ENCODE data around the gene BNC2.
A peak's percentile ranks its signal among the peaks of the same experiment; 100 is the strongest.

BNC2 gene

GRCh38 chr9:16626577-16627130 is 243.8 kb downstream of the BNC2 start (continued):
- TF ChIP-seq ZNF148 (tag by site-specific recombination; IDR thresholded peaks at IDR 0.05; ENCODE audit: borderline replicate concordance) (no peak), PRDM1 (tag by site-specific recombination; IDR thresholded peaks at IDR 0.05) (peak; percentile 31; the same call in 1 of the 2 replicates), REST (tag by site-specific recombination; IDR thresholded peaks at IDR 0.05) (no peak), FEZF1 (tag by site-specific recombination; IDR thresholded peaks at IDR 0.05) (peak; percentile 79), ZNF48 (tag by site-specific recombination; IDR thresholded peaks at IDR 0.05) (no peak), EGR2 (tag by site-specific recombination; IDR thresholded peaks at IDR 0.05; ENCODE audit: low read depth) (no peak), ZNF555 (tag by site-specific recombination; conservative IDR thresholded peaks at IDR 0.05) (no peak), ZNF266 (tag by site-specific recombination; IDR thresholded peaks at IDR 0.05; ENCODE audit: low read depth) (no peak), WT1 (tag by site-specific recombination; IDR thresholded peaks at IDR 0.05) (no peak), PRDM2 (tag by site-specific recombination; IDR thresholded peaks at IDR 0.05; ENCODE audit: borderline replicate concordance) (no peak), ZBTB7A (tag by site-specific recombination; IDR thresholded peaks at IDR 0.05; ENCODE audit: low read depth) (no peak), ZNF843 (tag by site-specific recombination; IDR thresholded peaks at IDR 0.05) (0 out of 2 replicates have a peak, but pooled peaks have one; percentile 13), ZBTB48 (tag by site-specific recombination; IDR thresholded peaks at IDR 0.05) (peak; percentile 66; the same call in 1 of the 2 replicates), ZNF707 (tag by site-specific recombination; IDR thresholded peaks at IDR 0.05) (no peak), ZNF558 (tag by site-specific recombination; IDR thresholded peaks at IDR 0.05) (no peak), ZNF629 (tag by site-specific recombination; IDR thresholded peaks at IDR 0.05) (peak; percentile 58; the same call in 1 of the 2 replicates), ZNF350 (tag by site-specific recombination; IDR thresholded peaks at IDR 0.05) (no peak), ZNF560 (tag by site-specific recombination; IDR thresholded peaks at IDR 0.05; ENCODE audit: borderline replicate concordance) (no peak), ZNF19 (tag by site-specific recombination; IDR thresholded peaks at IDR 0.05; ENCODE audit: low read depth) (no peak), ATF2 (tag by site-specific recombination; IDR thresholded peaks at IDR 0.05; ENCODE audit: low read depth) (no peak), KLF8 (tag by site-specific recombination; IDR thresholded peaks at IDR 0.05) (no peak), SCRT2 (tag by site-specific recombination; IDR thresholded peaks at IDR 0.05) (no peak), ZSCAN4 (tag by site-specific recombination; IDR thresholded peaks at IDR 0.05) (peak; percentile 43; the same call in 1 of the 2 replicates), ZNF24 (tag by site-specific recombination; IDR thresholded peaks at IDR 0.05) (no peak), ZNF248 (tag by site-specific recombination; IDR thresholded peaks at IDR 0.05) (no peak), ZBTB8A (tag by site-specific recombination; IDR thresholded peaks at IDR 0.05) (0 out of 2 replicates have a peak, but pooled peaks have one; percentile 15)

Data from HEK293 (cell line).